ENCODE data around the gene LINC01488.

Gene LINC01488

GRCh38 chr11:69537126-69537525 is 55.7 kb downstream of the LINC01488 start:
- H3K4me3 ChIP-seq (ENCODE audit: low read depth, low read length): no peak overlapping the region
- TF ChIP-seq CTCF (IDR thresholded peaks at IDR 0.05; ENCODE audit: insufficient read depth, low read depth, low read length, missing control alignments): no peak
- no peak for DNase-seq (ENCODE audit: low read depth)

- TF ChIP-seq CTCF (IDR thresholded peaks at IDR 0.05; ENCODE audit: insufficient read depth, low read depth, low read length, missing control alignments): no peak
- no peak for DNase-seq (ENCODE audit: low read depth)
- no peak overlapping the region for H3K4me3 ChIP-seq (ENCODE audit: low read depth, low read length)
These were observed 56.6 kb downstream of the LINC01488 start for GRCh38 chr11:69537855-69538640.

GRCh38 chr11:69538854-69539253 is 57.4 kb downstream of the LINC01488 start:
- H3K4me3 ChIP-seq (ENCODE audit: low read depth, low read length): no peak overlapping the region
- DNase-seq (ENCODE audit: low read depth): no peak
- no peak for TF ChIP-seq CTCF (IDR thresholded peaks at IDR 0.05; ENCODE audit: insufficient read depth, low read depth, low read length, missing control alignments)

- DNase-seq (ENCODE audit: low read depth): no peak
- no peak for TF ChIP-seq CTCF (IDR thresholded peaks at IDR 0.05; ENCODE audit: insufficient read depth, low read depth, low read length, missing control alignments)
- no peak overlapping the region for H3K4me3 ChIP-seq (ENCODE audit: low read depth, low read length)
These were observed 58.1 kb downstream of the LINC01488 start for GRCh38 chr11:69539416-69540117.

GRCh38 chr11:69540118-69541000 is 58.9 kb downstream of the LINC01488 start:
- no peak for DNase-seq (ENCODE audit: low read depth)
- no peak for TF ChIP-seq CTCF (IDR thresholded peaks at IDR 0.05; ENCODE audit: insufficient read depth, low read depth, low read length, missing control alignments)
- H3K4me3 ChIP-seq (ENCODE audit: low read depth, low read length): no peak overlapping the region

GRCh38 chr11:69541001-69541285 is 59.5 kb downstream of the LINC01488 start:
- no peak for TF ChIP-seq CTCF (IDR thresholded peaks at IDR 0.05; ENCODE audit: insufficient read depth, low read depth, low read length, missing control alignments)
- H3K4me3 ChIP-seq (ENCODE audit: low read depth, low read length): no peak overlapping the region
- no peak for DNase-seq (ENCODE audit: low read depth)

All from GM12865 (cell line).